Choroid plexus epithelial cell (primary cell): ENCODE data around the gene TNFRSF1A.

Experiments
- DNase-seq: peaks from one replicate; pipeline ENCODE4 v3.0.0-alpha.2; 2010; ENCODE audit warnings: low read depth
- H3K4me3 ChIP-seq: 2 replicates; pipeline ENCODE4 v1.5.1; 2011; ENCODE audit warnings: low read depth, mild to moderate bottlenecking, control low read depth, low read length, moderate library complexity
- TF ChIP-seq, protein P1 (sequence below): conservative IDR thresholded peaks from 2 replicates; pipeline ENCODE4 v1.5.1; 2011; ENCODE audit warnings: low read depth, mild to moderate bottlenecking, control low read depth, inconsistent platforms, low read length, moderate library complexity

TNFRSF1A gene

GRCh38 chr12:6285063-6285477 is 56.8 kb downstream of the TNFRSF1A start:
- peak; percentile 82 for DNase-seq
- H3K4me3 ChIP-seq = no peak overlapping the region
- TF ChIP-seq, protein P1, sequence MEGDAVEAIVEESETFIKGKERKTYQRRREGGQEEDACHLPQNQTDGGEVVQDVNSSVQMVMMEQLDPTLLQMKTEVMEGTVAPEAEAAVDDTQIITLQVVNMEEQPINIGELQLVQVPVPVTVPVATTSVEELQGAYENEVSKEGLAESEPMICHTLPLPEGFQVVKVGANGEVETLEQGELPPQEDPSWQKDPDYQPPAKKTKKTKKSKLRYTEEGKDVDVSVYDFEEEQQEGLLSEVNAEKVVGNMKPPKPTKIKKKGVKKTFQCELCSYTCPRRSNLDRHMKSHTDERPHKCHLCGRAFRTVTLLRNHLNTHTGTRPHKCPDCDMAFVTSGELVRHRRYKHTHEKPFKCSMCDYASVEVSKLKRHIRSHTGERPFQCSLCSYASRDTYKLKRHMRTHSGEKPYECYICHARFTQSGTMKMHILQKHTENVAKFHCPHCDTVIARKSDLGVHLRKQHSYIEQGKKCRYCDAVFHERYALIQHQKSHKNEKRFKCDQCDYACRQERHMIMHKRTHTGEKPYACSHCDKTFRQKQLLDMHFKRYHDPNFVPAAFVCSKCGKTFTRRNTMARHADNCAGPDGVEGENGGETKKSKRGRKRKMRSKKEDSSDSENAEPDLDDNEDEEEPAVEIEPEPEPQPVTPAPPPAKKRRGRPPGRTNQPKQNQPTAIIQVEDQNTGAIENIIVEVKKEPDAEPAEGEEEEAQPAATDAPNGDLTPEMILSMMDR = peak; percentile 97

DNA sequence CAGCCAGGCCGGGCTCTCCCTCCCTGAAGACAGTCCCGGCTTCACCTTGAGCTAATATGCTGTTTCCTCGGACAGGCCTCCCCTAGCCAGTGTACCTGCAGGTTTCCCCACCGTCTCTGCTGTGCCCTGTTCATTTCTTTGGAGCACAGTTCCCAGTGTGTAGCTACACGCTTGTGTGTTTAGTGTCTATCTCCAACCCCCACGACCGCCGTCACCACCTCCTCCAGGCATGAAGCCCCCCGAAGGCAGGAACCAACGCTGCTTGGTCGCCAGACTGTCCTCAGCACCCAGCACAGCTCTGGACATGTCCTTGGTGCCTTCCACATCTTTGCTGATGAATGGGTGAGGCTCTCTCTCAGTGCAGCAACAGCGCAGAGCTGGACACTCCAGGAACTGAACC is 57.6 kb downstream of the TNFRSF1A start:
- TF ChIP-seq, protein P1 = no peak
- no peak for DNase-seq
- no peak overlapping the region for H3K4me3 ChIP-seq

- DNase-seq = no peak
- H3K4me3 ChIP-seq = no peak overlapping the region
- TF ChIP-seq, protein P1 = no peak
Measured at GRCh38 chr12:6282453-6282840, 59.4 kb downstream of the TNFRSF1A start.

- TF ChIP-seq, protein P1 = no peak
- no peak for DNase-seq
- no peak overlapping the region for H3K4me3 ChIP-seq
Measured at GRCh38 chr12:6281081-6281809, 60.6 kb downstream of the TNFRSF1A start.

DNA sequence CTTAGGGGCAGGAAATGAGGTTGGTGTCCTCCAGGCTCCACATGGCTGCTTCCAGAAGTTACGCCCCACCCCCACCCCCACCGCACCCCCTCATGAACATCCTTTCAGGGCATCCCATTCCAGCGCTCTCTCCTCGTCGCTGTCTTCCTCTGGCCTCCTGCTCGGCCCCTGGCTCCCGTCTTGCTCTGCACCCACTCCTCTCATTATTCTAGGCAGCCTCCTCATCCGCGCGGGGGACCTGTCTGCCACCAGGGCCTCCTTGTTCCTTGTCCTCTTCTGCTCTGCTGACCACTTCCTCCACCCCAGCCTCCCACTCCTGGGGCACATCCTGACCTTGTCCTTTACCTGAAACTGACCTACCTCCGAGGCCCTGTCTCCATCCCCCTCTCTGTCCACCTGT is 61.2 kb downstream of the TNFRSF1A start:
- TF ChIP-seq, protein P1 = no peak
- no peak overlapping the region for H3K4me3 ChIP-seq
- no peak for DNase-seq

DNA sequence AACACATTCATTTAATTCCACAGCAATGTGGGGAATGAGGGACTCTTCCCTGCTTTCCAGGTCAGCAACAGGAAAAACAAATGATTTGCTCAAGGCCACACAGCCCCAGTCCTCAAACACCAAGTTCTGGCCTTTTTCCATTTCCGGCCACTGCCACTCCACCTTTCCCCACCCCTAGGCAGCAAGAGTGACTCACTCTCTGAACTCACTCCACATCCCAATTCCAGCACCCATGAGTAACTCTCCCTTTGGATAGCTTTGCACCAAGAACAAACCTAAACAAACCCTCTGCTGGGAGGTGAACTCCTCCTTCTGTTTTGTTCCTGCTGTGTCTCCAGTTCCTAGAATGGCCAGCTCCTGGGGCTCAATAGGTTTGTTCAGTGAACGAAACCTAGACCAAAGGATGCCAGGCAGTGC is 61.8 kb downstream of the TNFRSF1A start:
- DNase-seq = peak; percentile 77
- H3K4me3 ChIP-seq = no peak overlapping the region
- TF ChIP-seq, protein P1 = peak; percentile 11

DNA sequence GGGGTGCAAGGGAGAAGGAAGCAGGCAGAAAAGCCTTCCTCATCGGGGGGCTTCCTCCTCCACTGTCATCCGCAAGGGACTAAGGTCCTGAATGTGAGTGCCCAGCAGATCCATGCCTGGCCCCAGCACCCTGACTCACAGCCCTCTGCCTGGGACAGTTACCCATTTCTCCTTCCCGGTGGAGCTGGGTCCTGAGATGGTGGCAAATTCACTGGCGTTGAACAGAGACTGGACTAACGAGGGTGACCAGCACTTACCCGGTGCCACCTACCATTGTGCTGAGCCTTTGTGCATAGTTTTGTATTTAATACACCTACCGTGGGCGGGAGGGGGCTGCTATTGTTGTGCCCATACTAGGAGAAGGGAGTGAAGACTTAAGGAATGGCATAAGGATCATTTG is 62.2 kb downstream of the TNFRSF1A start:
- no peak overlapping the region for H3K4me3 ChIP-seq
- DNase-seq = no peak
- TF ChIP-seq, protein P1 = no peak
